Tibial nerve (tissue), 4 donors: ENCODE data around the gene ADGRG3. TPM values are rescaled to one million over a fixed set of nuclear protein-coding genes. Genes with fewer than 3 reads are reported as not detected.

Experiments
- DNase-seq, 2 donors: peaks; one replicate each; pipeline ENCODE4 v3.0.0-alpha.2; 2019; ENCODE audit warnings: low spot score in 2 of 2
- H3K27ac ChIP-seq, 4 donors: fragments of 200-600 bp; sonication (generic) in 3 of 4; one replicate each; pipeline ENCODE4 v1.5.1; 2017 to 2019; ENCODE audit warnings: mild to moderate bottlenecking in 1 of 4
- H3K27me3 ChIP-seq, 2 donors: fragments of 200-600 bp; sonication (generic) in 1 of 2; one replicate each; pipeline versions ENCODE4 v1.5.1 to v1.6.0; 2017 to 2019
- H3K36me3 ChIP-seq, 3 donors: fragments of 200-600 bp; sonication (generic); one replicate each; pipeline ENCODE4 v1.5.1; 2018 to 2019
- H3K4me1 ChIP-seq, 4 donors: fragments of 200-600 bp; sonication (generic) in 3 of 4; one replicate each; pipeline ENCODE4 v1.5.1; 2017 to 2019
- H3K4me3 ChIP-seq, 4 donors: fragments of 200-600 bp; sonication (generic) in 3 of 4; one replicate each; pipeline ENCODE4 v1.5.1; 2017 to 2019; ENCODE audit warnings: mild to moderate bottlenecking in 1 of 4, moderate library complexity in 1 of 4
- H3K9me3 ChIP-seq, 4 donors: fragments of 200-600 bp; sonication (generic) in 3 of 4; one replicate each; pipeline ENCODE4 v1.5.1; 2017 to 2019
- EP300 ChIP-seq, 2 donors: sonication (generic); formaldehyde crosslinking; IDR thresholded peaks; one replicate each; pipeline ENCODE4 v1.6.1; 2017; ENCODE audit warnings: antibody characterized with exemption in 2 of 2, mild to moderate bottlenecking in 1 of 2
- POLR2A ChIP-seq, 2 donors: fragments of 450-650 bp; IDR thresholded peaks; one replicate each; pipeline ENCODE4 v1.6.1; 2017; ENCODE audit warnings: antibody characterized with exemption in 2 of 2, mild to moderate bottlenecking in 2 of 2, moderate library complexity in 2 of 2
- WGBS, 2 donors: methylation state at CpG; one replicate each; pipeline ENCODE4 v1.1.5; 2018; 5-methylcytosine and 5-hydroxymethylcytosine counted together
- total RNA-seq, 4 donors: library from RNA; depleted of rRNA; stranded (reverse); fragments of >200 nt; gene quantifications; one replicate each; pipeline ENCODE4 v1.1.0, GENCODE V29; 2016
- TF ChIP-seq, protein P1 (sequence below), 5 experiments: fragments of 200-600 bp in 3 of 5; fragments of 450-650 bp in 2 of 5; sonication (generic) in 3 of 5; IDR thresholded peaks; one replicate each; pipeline ENCODE4 v1.5.1; 2016 to 2019; ENCODE audit warnings: antibody characterized with exemption in 5 of 5, mild to moderate bottlenecking in 3 of 5, moderate library complexity in 2 of 5

ADGRG3 gene
- total RNA-seq, 4 donors from 2014 or later: 0.21 to 1.8 (median 0.90) TPM; not detected in 1

DNA sequence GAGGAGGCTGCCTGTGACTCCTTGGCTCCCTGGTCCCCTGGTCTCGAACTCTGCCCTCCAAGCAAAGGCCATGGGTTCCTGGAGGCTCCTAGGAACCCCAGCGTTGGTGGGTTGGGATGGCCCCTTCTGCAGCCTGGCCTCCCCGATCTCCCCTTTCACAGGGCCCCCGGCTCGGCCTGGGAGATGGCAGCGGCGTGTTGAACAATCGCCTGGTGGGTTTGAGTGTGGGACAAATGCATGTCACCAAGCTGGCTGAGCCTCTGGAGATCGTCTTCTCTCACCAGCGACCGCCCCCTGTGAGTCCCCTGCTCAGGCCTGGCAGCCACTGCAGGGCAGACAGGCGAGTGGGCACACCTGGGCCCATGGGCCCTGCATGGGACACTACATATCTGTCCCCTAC lies 10.9 kb downstream of the ADGRG3 start:
- no peaks in the 10 kb centered on the region for H3K36me3 ChIP-seq
- no peaks in the 10 kb centered on the region for H3K4me1 ChIP-seq
- H3K27me3 ChIP-seq: no peaks in the 10 kb centered on the region
- H3K9me3 ChIP-seq: no peaks in the 10 kb centered on the region
- H3K4me3 ChIP-seq: no peak overlapping the region
- TF ChIP-seq EP300 (IDR thresholded peaks at IDR 0.05): no peak
- TF ChIP-seq, protein P1, sequence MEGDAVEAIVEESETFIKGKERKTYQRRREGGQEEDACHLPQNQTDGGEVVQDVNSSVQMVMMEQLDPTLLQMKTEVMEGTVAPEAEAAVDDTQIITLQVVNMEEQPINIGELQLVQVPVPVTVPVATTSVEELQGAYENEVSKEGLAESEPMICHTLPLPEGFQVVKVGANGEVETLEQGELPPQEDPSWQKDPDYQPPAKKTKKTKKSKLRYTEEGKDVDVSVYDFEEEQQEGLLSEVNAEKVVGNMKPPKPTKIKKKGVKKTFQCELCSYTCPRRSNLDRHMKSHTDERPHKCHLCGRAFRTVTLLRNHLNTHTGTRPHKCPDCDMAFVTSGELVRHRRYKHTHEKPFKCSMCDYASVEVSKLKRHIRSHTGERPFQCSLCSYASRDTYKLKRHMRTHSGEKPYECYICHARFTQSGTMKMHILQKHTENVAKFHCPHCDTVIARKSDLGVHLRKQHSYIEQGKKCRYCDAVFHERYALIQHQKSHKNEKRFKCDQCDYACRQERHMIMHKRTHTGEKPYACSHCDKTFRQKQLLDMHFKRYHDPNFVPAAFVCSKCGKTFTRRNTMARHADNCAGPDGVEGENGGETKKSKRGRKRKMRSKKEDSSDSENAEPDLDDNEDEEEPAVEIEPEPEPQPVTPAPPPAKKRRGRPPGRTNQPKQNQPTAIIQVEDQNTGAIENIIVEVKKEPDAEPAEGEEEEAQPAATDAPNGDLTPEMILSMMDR (IDR thresholded peaks at IDR 0.05): no peak
- no peak for TF ChIP-seq POLR2A (IDR thresholded peaks at IDR 0.05)
- H3K27ac ChIP-seq: no peak overlapping the region
- DNase-seq: no peak
- 82 to 86% methylated on average over 11 to 12 of the region's 12 CpGs for WGBS, 2 donors

DNA sequence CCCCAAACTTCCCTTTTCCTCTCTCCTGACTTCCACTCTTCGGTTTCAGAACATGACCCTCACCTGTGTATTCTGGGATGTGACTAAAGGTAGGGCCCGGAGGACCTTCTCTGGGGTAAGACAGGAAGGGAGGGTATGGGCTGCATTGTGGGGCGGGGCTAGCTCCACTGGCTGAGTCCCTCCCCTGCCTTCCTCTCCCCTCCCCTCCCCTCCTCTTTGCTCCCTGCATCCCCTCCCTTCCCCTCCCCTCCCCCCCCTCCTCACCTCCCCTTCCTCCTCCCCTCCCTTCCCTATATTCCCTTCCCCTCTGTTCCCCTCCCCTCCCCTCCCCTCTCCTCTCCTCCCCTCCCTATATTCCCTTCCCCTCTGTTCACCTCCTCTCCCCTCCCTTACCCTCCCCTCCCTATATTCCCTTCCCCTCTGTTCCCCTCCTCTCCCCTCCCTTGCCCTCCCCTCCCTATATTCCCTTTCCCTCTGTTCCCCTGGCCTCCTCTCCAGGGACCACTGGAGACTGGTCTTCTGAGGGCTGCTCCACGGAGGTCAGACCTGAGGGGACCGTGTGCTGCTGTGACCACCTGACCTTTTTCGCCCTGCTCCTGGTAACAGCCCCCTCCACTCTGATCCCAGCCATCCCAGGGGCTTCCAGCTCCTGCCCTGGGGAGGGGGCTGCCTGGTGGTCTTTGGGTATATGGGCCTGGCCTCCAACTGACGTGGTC lies 11.8 kb downstream of the ADGRG3 start:
- H3K36me3 ChIP-seq: no peaks in the 10 kb centered on the region
- H3K4me3 ChIP-seq: no peak overlapping the region
- no peaks in the 10 kb centered on the region for H3K4me1 ChIP-seq
- H3K9me3 ChIP-seq: no peaks in the 10 kb centered on the region
- H3K27ac ChIP-seq: no peak overlapping the region
- DNase-seq: no peak
- TF ChIP-seq POLR2A (IDR thresholded peaks at IDR 0.05): no peak
- 58 to 59% methylated on average over 7 of the region's 7 CpGs for WGBS, 2 donors
- no peaks in the 10 kb centered on the region for H3K27me3 ChIP-seq

DNA sequence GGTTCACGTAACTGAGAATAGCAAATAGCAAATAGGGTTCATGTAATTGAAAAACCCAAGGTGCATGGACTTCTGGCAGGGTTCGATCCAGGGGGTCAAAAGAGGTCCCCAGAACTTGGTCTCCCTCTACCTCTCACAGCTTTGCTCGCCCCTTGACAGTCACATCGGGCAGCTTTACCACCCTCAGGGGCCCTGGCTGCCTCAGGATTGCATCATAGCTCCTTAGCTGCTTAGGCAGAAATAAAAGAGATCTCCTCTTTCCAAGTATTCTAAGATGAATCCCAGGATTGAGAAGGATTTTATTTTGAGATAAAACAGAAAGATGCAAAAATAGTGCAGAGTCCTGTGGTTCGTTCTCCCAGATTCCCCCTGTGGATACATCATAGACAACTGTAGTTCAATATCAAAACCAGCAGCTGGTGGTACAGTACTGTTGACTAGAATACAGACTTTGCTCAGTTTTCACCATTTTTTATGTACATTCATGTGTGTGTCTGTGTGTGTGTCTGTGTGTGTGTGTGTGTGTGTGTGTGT lies 12.8 kb downstream of the ADGRG3 start:
- WGBS, 2 donors: 70% methylated on average over 5 of the region's 5 CpGs
- Histone ChIP-seq H3K9me3 (no peaks in the 10 kb centered on the region), H3K4me3 (no peak overlapping the region), H3K36me3 (no peaks in the 10 kb centered on the region), H3K27me3 (no peaks in the 10 kb centered on the region), H3K27ac (no peak overlapping the region), H3K4me1 (no peaks in the 10 kb centered on the region)
- TF ChIP-seq, protein P1 (IDR thresholded peaks at IDR 0.05): no peak
- TF ChIP-seq EP300 (IDR thresholded peaks at IDR 0.05) (no peak), POLR2A (IDR thresholded peaks at IDR 0.05) (no peak)
- no peak for DNase-seq

DNA sequence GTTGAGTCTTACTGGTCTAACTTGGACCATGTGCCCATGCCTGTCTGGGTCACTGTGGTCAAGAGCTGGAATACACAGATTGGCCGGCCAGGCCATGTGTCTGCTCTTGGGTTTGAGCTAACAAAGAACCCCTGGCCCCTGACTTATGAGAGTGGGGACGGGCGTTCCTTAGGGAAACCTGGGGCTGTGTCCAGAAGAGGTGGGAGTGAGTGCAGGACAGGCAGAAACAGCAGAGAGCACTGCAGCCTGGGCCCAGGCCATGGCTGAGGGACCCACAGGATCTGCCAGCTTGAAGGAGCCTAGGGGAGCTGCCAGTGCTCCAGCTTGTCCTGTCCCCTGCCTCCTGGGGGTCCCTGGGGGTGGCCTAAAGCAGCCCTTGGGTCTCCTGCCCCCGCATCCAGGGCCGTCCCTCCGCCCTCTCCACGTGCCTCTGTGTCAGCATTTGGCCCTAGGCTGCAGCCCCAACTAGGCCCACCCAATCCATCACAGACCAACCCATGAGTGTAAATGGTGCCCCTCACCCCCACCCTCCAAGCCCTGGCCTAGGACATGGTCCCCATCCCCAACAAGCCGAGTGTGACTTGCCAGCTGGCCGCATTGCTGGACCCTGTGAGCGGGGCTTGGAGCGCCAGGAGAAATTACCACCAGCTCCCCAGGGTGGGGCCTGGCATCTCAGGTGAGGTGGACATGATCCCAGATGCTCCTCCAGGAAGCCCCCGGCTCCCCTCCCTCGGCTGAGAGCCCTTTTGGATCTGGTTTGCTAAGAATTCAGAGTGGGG lies 14.0 kb downstream of the ADGRG3 start:
- Histone ChIP-seq H3K36me3 (no peaks in the 10 kb centered on the region), H3K27ac (no peak overlapping the region), H3K4me1 (no peaks in the 10 kb centered on the region), H3K4me3 (no peak overlapping the region), H3K27me3 (no peaks in the 10 kb centered on the region), H3K9me3 (no peaks in the 10 kb centered on the region)
- 87% methylated on average over 10 to 13 of the region's 13 CpGs for WGBS, 2 donors
- no peak for DNase-seq
- no peak for TF ChIP-seq EP300 (IDR thresholded peaks at IDR 0.05)
- no peak for TF ChIP-seq POLR2A (IDR thresholded peaks at IDR 0.05)
- TF ChIP-seq, protein P1 (IDR thresholded peaks at IDR 0.05): no peak

DNA sequence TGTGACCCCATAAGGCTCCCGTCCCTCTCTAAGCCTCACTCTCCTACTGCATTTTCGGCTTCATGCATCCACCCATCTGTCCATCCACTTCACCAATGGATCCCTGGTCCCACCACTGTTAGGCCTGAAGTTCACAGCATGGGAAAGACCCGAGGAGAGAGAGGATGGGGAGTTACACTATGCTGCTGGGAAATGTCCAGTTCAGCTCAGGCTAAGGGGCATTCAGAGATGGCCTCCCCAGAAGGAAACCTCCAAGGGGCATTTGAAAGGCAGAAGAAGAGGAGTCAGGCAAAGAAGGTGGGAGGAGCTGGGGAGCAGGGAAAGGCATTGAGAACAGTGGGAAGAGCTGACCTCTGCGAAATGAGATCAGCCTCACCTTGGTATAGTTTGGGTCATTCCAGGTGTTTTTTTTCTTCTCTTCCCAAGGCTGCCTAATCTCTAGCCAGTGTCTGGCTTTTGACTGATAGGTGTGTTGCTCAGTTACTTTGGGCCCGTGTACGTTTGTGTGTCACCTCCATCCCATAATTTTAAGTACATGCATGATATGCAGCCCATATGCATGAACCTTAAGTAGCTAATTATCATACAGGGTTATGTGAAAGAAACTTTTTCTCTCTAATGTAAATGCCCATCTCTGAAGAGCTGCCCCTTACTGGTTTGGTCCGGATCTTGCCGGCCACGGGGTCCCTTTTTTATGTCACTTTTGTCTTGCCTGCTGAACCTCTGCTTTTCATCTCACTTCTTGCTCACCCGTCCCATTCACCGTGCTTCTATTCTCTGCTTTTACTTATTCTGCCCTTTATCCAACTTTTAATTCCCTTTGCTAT lies 14.9 kb downstream of the ADGRG3 start:
- TF ChIP-seq POLR2A (IDR thresholded peaks at IDR 0.05) (no peak), EP300 (IDR thresholded peaks at IDR 0.05) (no peak)
- TF ChIP-seq, protein P1 (IDR thresholded peaks at IDR 0.05): no peak
- no peaks in the 10 kb centered on the region for H3K4me1 ChIP-seq
- no peaks in the 10 kb centered on the region for H3K27me3 ChIP-seq
- WGBS, 2 donors: 82 to 87% methylated on average over 11 of the region's 11 CpGs
- H3K36me3 ChIP-seq: no peaks in the 10 kb centered on the region
- no peak overlapping the region for H3K4me3 ChIP-seq
- no peak overlapping the region for H3K27ac ChIP-seq
- DNase-seq: no peak
- H3K9me3 ChIP-seq: no peaks in the 10 kb centered on the region
